HFF-Myc (cell line): ENCODE data around the gene TMEM176A.

Experiments used
- DNase-seq: peaks from one replicate; pipeline ENCODE4 v3.0.0-alpha.2; 2011; ENCODE audit warnings: low read depth; ENCODE audit errors: extremely low read depth
- H3K4me3 ChIP-seq: replicated peaks from 2 replicates; pipeline ENCODE4 v1.5.1; 2011; ENCODE audit warnings: low read depth, mild to moderate bottlenecking, control low read depth, low read length
- CTCF ChIP-seq: IDR thresholded peaks from 2 replicates; pipeline ENCODE4 v1.5.1; 2012; ENCODE audit warnings: mild to moderate bottlenecking, low read depth, low read length, control low read depth; ENCODE audit errors: missing control alignments

Gene TMEM176A

GRCh38 chr7:150778738-150779301 lies 21.7 kb upstream of the TMEM176A start:
- peak; percentile 56 for DNase-seq
- TF ChIP-seq CTCF: peak; percentile 89
- H3K4me3 ChIP-seq: no peak overlapping the region

GRCh38 chr7:150780292-150780691 lies 20.3 kb upstream of the TMEM176A start:
- H3K4me3 ChIP-seq: no peak overlapping the region
- no peak for DNase-seq
- no peak for TF ChIP-seq CTCF

- TF ChIP-seq CTCF: no peak
- DNase-seq: no peak
- H3K4me3 ChIP-seq: no peak overlapping the region
These were observed 19.5 kb upstream of the TMEM176A start for GRCh38 chr7:150781103-150781502.

DNA sequence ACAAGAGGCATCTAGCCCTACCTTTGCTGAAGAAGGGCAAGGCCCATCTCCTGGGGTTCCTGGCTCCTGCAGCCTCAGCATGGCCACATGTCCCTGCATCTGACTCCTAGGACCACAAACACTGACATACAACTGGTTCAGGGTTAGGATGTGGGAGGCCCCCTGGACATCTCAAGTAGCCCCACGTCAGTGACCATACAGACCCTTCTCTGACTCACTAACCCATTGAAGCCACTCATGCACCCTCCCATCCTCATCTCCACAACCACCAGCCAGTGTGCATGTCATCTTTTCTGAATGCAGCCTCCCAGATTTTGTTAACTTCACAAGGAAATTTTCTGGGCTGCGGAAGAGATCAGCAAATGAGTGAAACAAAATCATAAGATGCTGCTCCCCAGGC lies 18.6 kb upstream of the TMEM176A start:
- TF ChIP-seq CTCF: no peak

GRCh38 chr7:150784120-150784736 lies 16.3 kb upstream of the TMEM176A start:
- H3K4me3 ChIP-seq: no peak overlapping the region
- DNase-seq: no peak
- TF ChIP-seq CTCF: no peak

More for the DNA sequence above, 18.6 kb upstream of the TMEM176A start:
- no peak for DNase-seq
- no peak overlapping the region for H3K4me3 ChIP-seq

GRCh38 chr7:150784954-150785353 lies 15.6 kb upstream of the TMEM176A start:
- DNase-seq: no peak
- no peak for TF ChIP-seq CTCF
- no peak overlapping the region for H3K4me3 ChIP-seq
